ENCODE results near the gene VPS33A.

DNA sequence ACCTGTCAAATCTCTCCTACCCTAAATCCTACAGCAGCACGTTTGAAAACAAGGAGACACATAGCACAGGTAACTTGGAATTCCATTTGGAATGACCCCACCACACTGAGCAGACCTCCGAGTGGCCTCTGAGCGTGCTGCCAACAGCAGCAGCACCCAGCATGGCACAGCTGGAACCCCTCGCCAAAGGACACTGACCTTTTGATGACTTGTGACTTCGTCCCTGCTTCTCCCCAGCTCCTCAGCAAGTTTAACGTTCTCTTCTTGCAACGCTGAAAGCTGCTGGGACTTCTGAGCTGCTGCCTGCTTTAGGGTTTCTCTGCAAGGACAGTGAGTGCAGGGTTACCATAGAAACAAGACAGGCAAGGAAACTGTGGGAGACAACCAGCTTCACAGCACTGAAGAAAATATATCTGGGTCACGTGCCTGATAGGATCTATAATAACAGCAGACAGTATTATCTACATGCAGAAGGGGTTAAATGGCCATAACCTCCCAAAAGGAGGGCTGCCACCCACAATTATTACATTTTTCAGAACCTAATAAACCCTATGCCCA lies 43.3 kb upstream of the VPS33A start:
- TF ChIP-seq EZH2 (IDR thresholded peaks at IDR 0.05; ENCODE audit: low read length) = no peak
- TF ChIP-seq, protein P1, sequence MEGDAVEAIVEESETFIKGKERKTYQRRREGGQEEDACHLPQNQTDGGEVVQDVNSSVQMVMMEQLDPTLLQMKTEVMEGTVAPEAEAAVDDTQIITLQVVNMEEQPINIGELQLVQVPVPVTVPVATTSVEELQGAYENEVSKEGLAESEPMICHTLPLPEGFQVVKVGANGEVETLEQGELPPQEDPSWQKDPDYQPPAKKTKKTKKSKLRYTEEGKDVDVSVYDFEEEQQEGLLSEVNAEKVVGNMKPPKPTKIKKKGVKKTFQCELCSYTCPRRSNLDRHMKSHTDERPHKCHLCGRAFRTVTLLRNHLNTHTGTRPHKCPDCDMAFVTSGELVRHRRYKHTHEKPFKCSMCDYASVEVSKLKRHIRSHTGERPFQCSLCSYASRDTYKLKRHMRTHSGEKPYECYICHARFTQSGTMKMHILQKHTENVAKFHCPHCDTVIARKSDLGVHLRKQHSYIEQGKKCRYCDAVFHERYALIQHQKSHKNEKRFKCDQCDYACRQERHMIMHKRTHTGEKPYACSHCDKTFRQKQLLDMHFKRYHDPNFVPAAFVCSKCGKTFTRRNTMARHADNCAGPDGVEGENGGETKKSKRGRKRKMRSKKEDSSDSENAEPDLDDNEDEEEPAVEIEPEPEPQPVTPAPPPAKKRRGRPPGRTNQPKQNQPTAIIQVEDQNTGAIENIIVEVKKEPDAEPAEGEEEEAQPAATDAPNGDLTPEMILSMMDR (optimal IDR thresholded peaks at IDR 0.05 in 1 of 3, IDR thresholded peaks at IDR 0.05 in 1 of 3, conservative IDR thresholded peaks at IDR 0.05 in 1 of 3; ENCODE audit: extremely low read depth in 1 of 3, insufficient read depth in 2 of 3, low read length in 3 of 3) = no peak

Data from keratinocyte (primary cell).